SK-N-SH treated with all-trans-retinoic acid at 6 μM for 48 hours (cell line): ENCODE results near the gene MYB.

Experiments used
- ATAC-seq: fragments of 200-7000 bp; cut with Tn5 transposase; 3 replicates; pipeline ENCODE4 v1.9.1; 2020; ENCODE audit warnings: mild to moderate bottlenecking, moderate library complexity
- ARNTL ChIP-seq: fragments of 450-650 bp; formaldehyde crosslinking; IDR thresholded peaks from 2 replicates; pipeline ENCODE4 v1.5.0; 2020; ENCODE audit warnings: low read depth, mild to moderate bottlenecking, moderate library complexity, borderline replicate concordance
- BACH2 ChIP-seq: fragments of 250-450 bp; sonication (Bioruptor Pico); IDR thresholded peaks from 2 replicates; pipeline ENCODE4 v1.9.0; 2021; ENCODE audit warnings: mild to moderate bottlenecking, borderline replicate concordance
- CREB5 ChIP-seq: fragments of 250-450 bp; sonication (Bioruptor Pico); IDR thresholded peaks from 2 replicates; pipeline ENCODE4 v1.5.1; 2020; ENCODE audit warnings: low read depth, mild to moderate bottlenecking, moderate library complexity
- CSDC2 ChIP-seq: fragments of 250-450 bp; sonication (Bioruptor Pico); IDR thresholded peaks from 2 replicates; pipeline ENCODE4 v1.5.0; 2020; ENCODE audit warnings: mild to moderate bottlenecking, moderate library complexity
- ESRRG ChIP-seq: fragments of 250-450 bp; sonication (Bioruptor Pico); IDR thresholded peaks from 2 replicates; pipeline ENCODE4 v1.6.1; 2021; ENCODE audit warnings: mild to moderate bottlenecking
- GLIS3 ChIP-seq: fragments of 250-450 bp; sonication (Bioruptor Pico); IDR thresholded peaks from 2 replicates; pipeline ENCODE4 v1.5.0; 2020; ENCODE audit warnings: mild to moderate bottlenecking, moderate library complexity
- ISL1 ChIP-seq: fragments of 250-450 bp; sonication (Bioruptor Pico); IDR thresholded peaks from 2 replicates; pipeline ENCODE4 v2.1.2; 2022; ENCODE audit warnings: mild to moderate bottlenecking, moderate library complexity
- OSR1 ChIP-seq: fragments of 250-450 bp; sonication (Bioruptor Pico); IDR thresholded peaks from 2 replicates; pipeline ENCODE4 v1.8.0; 2022; ENCODE audit warnings: moderate library complexity, mild to moderate bottlenecking, inconsistent platforms
- PPARA ChIP-seq: fragments of 250-450 bp; sonication (Bioruptor Pico); IDR thresholded peaks from 2 replicates; pipeline ENCODE4 v1.5.0; 2020; ENCODE audit warnings: mild to moderate bottlenecking, borderline replicate concordance
- RARB ChIP-seq: fragments of 250-450 bp; sonication (Bioruptor Pico); IDR thresholded peaks from 2 replicates; pipeline ENCODE4 v1.8.0; 2021; ENCODE audit warnings: mild to moderate bottlenecking, moderate library complexity
- SNAI2 ChIP-seq: fragments of 250-450 bp; sonication (Bioruptor Pico); IDR thresholded peaks from 2 replicates; pipeline ENCODE4 v1.5.0; 2020; ENCODE audit warnings: mild to moderate bottlenecking, moderate library complexity
- TCF4 ChIP-seq: fragments of 250-450 bp; sonication (Bioruptor Pico); IDR thresholded peaks from 2 replicates; pipeline ENCODE4 v1.8.0; 2021; ENCODE audit warnings: mild to moderate bottlenecking, moderate library complexity, borderline replicate concordance
- TOX ChIP-seq: fragments of 250-450 bp; sonication (Bioruptor Pico); IDR thresholded peaks from 2 replicates; pipeline ENCODE4 v1.8.0; 2021; ENCODE audit warnings: mild to moderate bottlenecking, moderate library complexity, borderline replicate concordance
- ZC3H10 ChIP-seq: fragments of 250-450 bp; sonication (Bioruptor Pico); IDR thresholded peaks from 2 replicates; pipeline ENCODE4 v1.5.1; 2021; ENCODE audit warnings: mild to moderate bottlenecking, moderate library complexity
- ZFP3 ChIP-seq: fragments of 250-450 bp; sonication (Bioruptor Pico); IDR thresholded peaks from 2 replicates; pipeline ENCODE4 v1.5.0; 2020; ENCODE audit warnings: mild to moderate bottlenecking, moderate library complexity
- ZFP30 ChIP-seq: fragments of 450-650 bp; formaldehyde crosslinking; IDR thresholded peaks from 2 replicates; pipeline ENCODE4 v1.5.0; 2022; ENCODE audit warnings: mild to moderate bottlenecking, moderate library complexity
- ZNF565 ChIP-seq: fragments of 450-650 bp; formaldehyde crosslinking; conservative IDR thresholded peaks from 2 replicates; pipeline ENCODE4 v1.5.0; 2020; ENCODE audit warnings: low read depth, mild to moderate bottlenecking, moderate library complexity
- ZNF8 ChIP-seq: fragments of 450-650 bp; formaldehyde crosslinking; IDR thresholded peaks from 2 replicates; pipeline ENCODE4 v1.5.0; 2020; ENCODE audit warnings: mild to moderate bottlenecking, moderate library complexity
- TF ChIP-seq, protein P1 (sequence below): fragments of 250-450 bp; sonication (Bioruptor Pico); IDR thresholded peaks from 2 replicates; pipeline ENCODE4 v1.8.0; 2020; ENCODE audit warnings: mild to moderate bottlenecking, moderate library complexity, borderline replicate concordance
- TF ChIP-seq, protein P2 (sequence below): fragments of 250-450 bp; sonication (Bioruptor Pico); IDR thresholded peaks from 2 replicates; pipeline ENCODE4 v1.5.0; 2020; ENCODE audit warnings: mild to moderate bottlenecking, moderate library complexity
- TF ChIP-seq, protein P3 (sequence below): fragments of 250-450 bp; sonication (Bioruptor Pico); IDR thresholded peaks from 2 replicates; pipeline ENCODE4 v1.8.0; 2021; ENCODE audit warnings: low read depth, mild to moderate bottlenecking, moderate library complexity, borderline replicate concordance

Gene MYB

DNA sequence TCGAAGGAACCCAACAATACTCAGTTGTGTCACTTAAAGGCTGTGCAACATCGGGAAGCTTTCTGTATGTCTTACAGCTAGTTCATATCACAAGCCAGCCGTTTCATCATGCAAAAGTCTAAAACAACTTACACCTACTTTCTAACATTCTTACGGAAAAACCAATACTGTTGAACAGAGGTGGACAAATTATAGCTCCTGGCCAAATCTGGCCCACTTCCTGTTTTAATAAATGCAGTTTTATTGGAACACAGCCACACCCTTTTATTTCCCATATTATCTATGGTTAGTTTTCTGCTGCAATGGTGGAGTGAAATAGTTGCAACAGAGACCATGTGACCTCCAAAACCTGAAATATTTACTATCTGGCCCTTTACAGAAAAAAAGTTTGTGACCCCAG lies 46.6 kb downstream of the MYB start:
- no peak for TF ChIP-seq TOX
- TF ChIP-seq, protein P1, sequence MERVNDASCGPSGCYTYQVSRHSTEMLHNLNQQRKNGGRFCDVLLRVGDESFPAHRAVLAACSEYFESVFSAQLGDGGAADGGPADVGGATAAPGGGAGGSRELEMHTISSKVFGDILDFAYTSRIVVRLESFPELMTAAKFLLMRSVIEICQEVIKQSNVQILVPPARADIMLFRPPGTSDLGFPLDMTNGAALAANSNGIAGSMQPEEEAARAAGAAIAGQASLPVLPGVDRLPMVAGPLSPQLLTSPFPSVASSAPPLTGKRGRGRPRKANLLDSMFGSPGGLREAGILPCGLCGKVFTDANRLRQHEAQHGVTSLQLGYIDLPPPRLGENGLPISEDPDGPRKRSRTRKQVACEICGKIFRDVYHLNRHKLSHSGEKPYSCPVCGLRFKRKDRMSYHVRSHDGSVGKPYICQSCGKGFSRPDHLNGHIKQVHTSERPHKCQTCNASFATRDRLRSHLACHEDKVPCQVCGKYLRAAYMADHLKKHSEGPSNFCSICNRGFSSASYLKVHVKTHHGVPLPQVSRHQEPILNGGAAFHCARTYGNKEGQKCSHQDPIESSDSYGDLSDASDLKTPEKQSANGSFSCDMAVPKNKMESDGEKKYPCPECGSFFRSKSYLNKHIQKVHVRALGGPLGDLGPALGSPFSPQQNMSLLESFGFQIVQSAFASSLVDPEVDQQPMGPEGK: no peak
- TF ChIP-seq ISL1 (CRISPR knock-in tag): no peak
- TF ChIP-seq TCF4 (CRISPR knock-in tag): no peak
- no peak for TF ChIP-seq RARB
- TF ChIP-seq, protein P2, sequence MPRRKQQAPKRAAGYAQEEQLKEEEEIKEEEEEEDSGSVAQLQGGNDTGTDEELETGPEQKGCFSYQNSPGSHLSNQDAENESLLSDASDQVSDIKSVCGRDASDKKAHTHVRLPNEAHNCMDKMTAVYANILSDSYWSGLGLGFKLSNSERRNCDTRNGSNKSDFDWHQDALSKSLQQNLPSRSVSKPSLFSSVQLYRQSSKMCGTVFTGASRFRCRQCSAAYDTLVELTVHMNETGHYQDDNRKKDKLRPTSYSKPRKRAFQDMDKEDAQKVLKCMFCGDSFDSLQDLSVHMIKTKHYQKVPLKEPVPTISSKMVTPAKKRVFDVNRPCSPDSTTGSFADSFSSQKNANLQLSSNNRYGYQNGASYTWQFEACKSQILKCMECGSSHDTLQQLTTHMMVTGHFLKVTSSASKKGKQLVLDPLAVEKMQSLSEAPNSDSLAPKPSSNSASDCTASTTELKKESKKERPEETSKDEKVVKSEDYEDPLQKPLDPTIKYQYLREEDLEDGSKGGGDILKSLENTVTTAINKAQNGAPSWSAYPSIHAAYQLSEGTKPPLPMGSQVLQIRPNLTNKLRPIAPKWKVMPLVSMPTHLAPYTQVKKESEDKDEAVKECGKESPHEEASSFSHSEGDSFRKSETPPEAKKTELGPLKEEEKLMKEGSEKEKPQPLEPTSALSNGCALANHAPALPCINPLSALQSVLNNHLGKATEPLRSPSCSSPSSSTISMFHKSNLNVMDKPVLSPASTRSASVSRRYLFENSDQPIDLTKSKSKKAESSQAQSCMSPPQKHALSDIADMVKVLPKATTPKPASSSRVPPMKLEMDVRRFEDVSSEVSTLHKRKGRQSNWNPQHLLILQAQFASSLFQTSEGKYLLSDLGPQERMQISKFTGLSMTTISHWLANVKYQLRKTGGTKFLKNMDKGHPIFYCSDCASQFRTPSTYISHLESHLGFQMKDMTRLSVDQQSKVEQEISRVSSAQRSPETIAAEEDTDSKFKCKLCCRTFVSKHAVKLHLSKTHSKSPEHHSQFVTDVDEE (CRISPR knock-in tag): no peak
- no peak for TF ChIP-seq ESRRG
- TF ChIP-seq ZNF565 (CRISPR knock-in tag): no peak
- no peak for ATAC-seq

DNA sequence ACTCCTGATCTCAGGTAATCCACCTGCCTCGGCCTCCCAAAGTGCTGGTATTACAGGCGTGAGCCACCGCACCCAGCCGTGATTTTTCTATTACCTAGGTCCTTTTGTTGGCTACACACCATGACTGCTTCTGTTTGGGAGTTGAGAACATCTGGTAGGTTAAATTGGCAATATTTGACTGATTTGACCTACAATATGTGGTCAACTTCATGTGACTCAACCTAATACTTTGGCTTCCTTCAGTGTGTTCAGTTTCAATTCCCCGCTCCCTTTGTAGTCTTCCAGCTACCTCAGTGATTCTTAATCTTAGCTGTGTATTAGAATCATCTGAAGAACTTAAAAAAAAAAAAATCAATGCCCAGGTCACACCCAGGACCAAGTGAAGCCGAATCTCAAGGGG lies 47.4 kb downstream of the MYB start:
- ATAC-seq: no peak
- TF ChIP-seq BACH2 (CRISPR knock-in tag) (no peak), PPARA (no peak), CREB5 (no peak), GLIS3 (CRISPR knock-in tag) (no peak)
- TF ChIP-seq, protein P3, sequence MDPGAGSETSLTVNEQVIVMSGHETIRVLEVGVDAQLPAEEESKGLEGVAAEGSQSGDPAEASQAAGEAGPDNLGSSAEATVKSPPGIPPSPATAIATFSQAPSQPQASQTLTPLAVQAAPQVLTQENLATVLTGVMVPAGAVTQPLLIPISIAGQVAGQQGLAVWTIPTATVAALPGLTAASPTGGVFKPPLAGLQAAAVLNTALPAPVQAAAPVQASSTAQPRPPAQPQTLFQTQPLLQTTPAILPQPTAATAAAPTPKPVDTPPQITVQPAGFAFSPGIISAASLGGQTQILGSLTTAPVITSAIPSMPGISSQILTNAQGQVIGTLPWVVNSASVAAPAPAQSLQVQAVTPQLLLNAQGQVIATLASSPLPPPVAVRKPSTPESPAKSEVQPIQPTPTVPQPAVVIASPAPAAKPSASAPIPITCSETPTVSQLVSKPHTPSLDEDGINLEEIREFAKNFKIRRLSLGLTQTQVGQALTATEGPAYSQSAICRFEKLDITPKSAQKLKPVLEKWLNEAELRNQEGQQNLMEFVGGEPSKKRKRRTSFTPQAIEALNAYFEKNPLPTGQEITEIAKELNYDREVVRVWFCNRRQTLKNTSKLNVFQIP (CRISPR knock-in tag): no peak
- TF ChIP-seq, all 23 proteins: peak for 0

- no peak for ATAC-seq
- no peak for TF ChIP-seq ESRRG
- no peak for TF ChIP-seq ZFP3
- TF ChIP-seq TOX: no peak
- TF ChIP-seq ISL1 (CRISPR knock-in tag): no peak
- TF ChIP-seq ZFP30 (CRISPR knock-in tag): no peak
- TF ChIP-seq CREB5: no peak
- no peak for TF ChIP-seq ARNTL (CRISPR knock-in tag)
- TF ChIP-seq, protein P1: no peak
- TF ChIP-seq, protein P2 (CRISPR knock-in tag): no peak
- no peak for TF ChIP-seq TCF4 (CRISPR knock-in tag)
- TF ChIP-seq OSR1 (CRISPR knock-in tag): no peak
- no peak for TF ChIP-seq BACH2 (CRISPR knock-in tag)
- TF ChIP-seq SNAI2 (CRISPR knock-in tag): no peak
- TF ChIP-seq ZNF565 (CRISPR knock-in tag): no peak
- no peak for TF ChIP-seq ZNF8 (CRISPR knock-in tag)
- TF ChIP-seq CSDC2 (CRISPR knock-in tag): no peak
- TF ChIP-seq PPARA: no peak
- no peak for TF ChIP-seq GLIS3 (CRISPR knock-in tag)
- TF ChIP-seq ZC3H10 (CRISPR knock-in tag): no peak
These were observed 48.9 kb downstream of the MYB start for GRCh38 chr6:135229996-135230395.
